GM23338 (cell line): ENCODE results near the gene DDX31. TPM values are rescaled to one million over a fixed set of nuclear protein-coding genes. Genes with fewer than 3 reads are reported as not detected.

Source experiments
- ATAC-seq: fragments of 200-7000 bp; cut with Tn5 transposase; 3 replicates; pipeline ENCODE4 v1.9.1; 2020
- DNase-seq: peaks from one replicate; pipeline ENCODE4 v3.0.0-alpha.2; 2015; ENCODE audit warnings: low spot score
- H2AFZ ChIP-seq: fragments of 200-600 bp; sonication (generic); 2 replicates; pipeline ENCODE4 v1.8.0; 2016; ENCODE audit warnings: antibody characterized with exemption, mild to moderate bottlenecking, moderate library complexity
- H3F3A ChIP-seq: fragments of 200-600 bp; sonication (generic); replicated peaks from 2 replicates; pipeline ENCODE4 v1.8.0; 2017; ENCODE audit warnings: antibody characterized with exemption, mixed run types, low read depth
- H3K27ac ChIP-seq: fragments of 200-600 bp; sonication (generic); 2 replicates; pipeline ENCODE4 v1.6.1; 2016; ENCODE audit warnings: low read depth
- H3K27me3 ChIP-seq: fragments of 200-600 bp; sonication (generic); 2 replicates; pipeline ENCODE4 v1.8.0; 2016; ENCODE audit warnings: mild to moderate bottlenecking, mixed run types, moderate library complexity; ENCODE audit not compliant: insufficient read depth
- H3K36me3 ChIP-seq: fragments of 200-600 bp; sonication (generic); 2 replicates; pipeline ENCODE4 v1.8.0; 2016; ENCODE audit warnings: mild to moderate bottlenecking; ENCODE audit not compliant: insufficient read depth
- H3K4me1 ChIP-seq: fragments of 200-600 bp; sonication (generic); 2 replicates; pipeline ENCODE4 v1.8.0; 2016; ENCODE audit warnings: mild to moderate bottlenecking, moderate library complexity; ENCODE audit not compliant: insufficient read depth
- H3K4me2 ChIP-seq: fragments of 200-600 bp; sonication (generic); 2 replicates; pipeline ENCODE4 v1.7.1; 2017; ENCODE audit warnings: mixed run types
- H3K4me3 ChIP-seq: fragments of 200-600 bp; sonication (generic); 2 replicates; pipeline ENCODE4 v1.6.1; 2016; ENCODE audit warnings: mixed run types
- H3K79me2 ChIP-seq: fragments of 200-600 bp; sonication (generic); replicated peaks from 2 replicates; pipeline ENCODE4 v1.8.0; 2017; ENCODE audit warnings: mild to moderate bottlenecking; ENCODE audit not compliant: insufficient read depth
- H3K9me2 ChIP-seq: fragments of 200-600 bp; sonication (generic); 2 replicates; pipeline ENCODE4 v1.8.0; 2017; ENCODE audit not compliant: insufficient read depth
- H4K20me1 ChIP-seq: fragments of 200-600 bp; sonication (generic); replicated peaks from 2 replicates; pipeline ENCODE4 v1.8.0; 2017; ENCODE audit warnings: mild to moderate bottlenecking; ENCODE audit not compliant: insufficient read depth
- H3K27ac Mint-ChIP-seq: 2 replicates; pipeline ENCODE4 v1.8.0; 2020; ENCODE audit warnings: inconsistent platforms, mild to moderate bottlenecking, moderate library complexity, mixed read lengths
- H3K27me3 Mint-ChIP-seq: 3 replicates; pipeline ENCODE4 v1.8.0; 2022; ENCODE audit warnings: low read depth, mild to moderate bottlenecking, moderate library complexity, mixed read lengths, inconsistent platforms; ENCODE audit not compliant: insufficient read depth, poor library complexity
- H3K36me3 Mint-ChIP-seq: 3 replicates; pipeline ENCODE4 v1.8.0; 2021; ENCODE audit warnings: low read depth, mild to moderate bottlenecking, inconsistent platforms, moderate library complexity, mixed read lengths
- H3K4me1 Mint-ChIP-seq: 3 replicates; pipeline ENCODE4 v1.8.0; 2020; ENCODE audit warnings: mild to moderate bottlenecking, inconsistent platforms, mixed read lengths
- H3K4me3 Mint-ChIP-seq: 3 replicates; pipeline ENCODE4 v1.8.0; 2021; ENCODE audit warnings: moderate library complexity, mild to moderate bottlenecking, inconsistent platforms, mixed read lengths
- H3K9me3 Mint-ChIP-seq: 3 replicates; pipeline ENCODE4 v1.8.0; 2020; ENCODE audit warnings: moderate library complexity, mild to moderate bottlenecking, inconsistent platforms, mixed read lengths
- CTCF ChIP-seq, 2 experiments: fragments of 200-600 bp in 1 of 2; sonication (generic) in 1 of 2; conservative IDR thresholded peaks; 2 replicates each; pipeline versions ENCODE4 v1.5.1 to v1.6.1; 2016 to 2017; ENCODE audit warnings: antibody characterized with exemption in 2 of 2, low read depth in 2 of 2, mild to moderate bottlenecking in 2 of 2, moderate library complexity in 1 of 2
- EZH2phosphoT487 ChIP-seq: fragments of 200-600 bp; sonication (generic); IDR thresholded peaks from one replicate; pipeline ENCODE4 v1.8.1; 2018; ENCODE audit warnings: antibody characterized with exemption; ENCODE audit not compliant: unreplicated experiment
- JUNB ChIP-seq: IDR thresholded peaks from one replicate; pipeline ENCODE4 v1.6.1; 2016; ENCODE audit warnings: antibody characterized with exemption; ENCODE audit not compliant: unreplicated experiment
- ZNF114 ChIP-seq: fragments of 250-450 bp; sonication (Bioruptor Pico); IDR thresholded peaks from 2 replicates; pipeline ENCODE4 v1.5.0; 2020; ENCODE audit warnings: mild to moderate bottlenecking, moderate library complexity
- ZNF331 ChIP-seq: fragments of 250-450 bp; sonication (Bioruptor Pico); IDR thresholded peaks from 2 replicates; pipeline ENCODE4 v1.5.0; 2020; ENCODE audit warnings: low read depth, mild to moderate bottlenecking, moderate library complexity
- polyA plus RNA-seq: library from polyadenylated mRNA; unstranded; fragments of >200 nt; fragmentation: Nextera tagmentation; extraction: Ambion mirVana; gene quantifications from 2 replicates; pipeline ENCODE4 v1.2.1, GENCODE V29; 2016
- total RNA-seq: library from RNA; depleted of rRNA; stranded (reverse); fragments of >200 nt; shearing (Covaris generic); gene quantifications from 2 replicates; pipeline ENCODE4 v1.2.3, GENCODE V29; 2014
- TF ChIP-seq, protein P1 (sequence below): IDR thresholded peaks from 2 replicates; pipeline ENCODE4 v1.6.1; 2016; ENCODE audit warnings: antibody characterized with exemption

Gene DDX31
- total and polyA plus RNA-seq, 2 experiments from 2014 or later: 14.8 to 23.5 TPM

DNA sequence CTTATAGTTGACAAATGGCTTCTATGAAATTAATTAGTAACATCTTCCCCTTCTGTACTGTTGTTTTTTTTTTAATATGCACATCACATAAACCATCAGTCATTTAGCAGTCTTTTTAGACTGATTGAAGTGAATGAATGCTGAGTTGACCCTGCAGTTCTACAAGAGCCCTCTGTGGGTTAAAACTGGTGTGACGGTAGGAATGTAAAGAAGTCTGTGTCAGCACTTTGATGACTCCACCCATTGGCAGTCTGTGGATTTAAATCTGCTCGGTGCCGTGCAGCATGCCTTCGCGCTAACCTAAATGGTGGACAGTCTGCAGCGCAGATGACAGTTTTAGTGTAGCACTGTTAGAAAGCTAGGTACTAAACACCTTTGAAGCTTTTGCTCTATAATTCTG, 3.6 kb upstream of the DDX31 start:
- no peak overlapping the region for H2AFZ ChIP-seq
- Mint-ChIP-seq H3K9me3 (peaks cover 6% of the 10 kb centered on the region; the same call in 1 of the 3 replicates), H3K27me3 (peaks cover 13% of the 10 kb centered on the region), H3K27ac (no peak overlapping the region), H3K4me3 (peak overlapping the region; percentile 43; the same call in 2 of the 3 replicates), H3K36me3 (peaks cover 21% of the 10 kb centered on the region), H3K4me1 (peaks cover 26% of the 10 kb centered on the region)
- ATAC-seq (no peak; the same call in 2 of the 3 replicates), DNase-seq (peak; percentile 63)
- H3K79me2 ChIP-seq: peaks cover 83% of the 10 kb centered on the region
- 0 out of 2 replicates have a peak overlapping the region, but pooled peaks have one; percentile 59 for H3K4me3 ChIP-seq
- peaks cover 7% of the 10 kb centered on the region for H3F3A ChIP-seq
- H3K36me3 ChIP-seq: no peaks in the 10 kb centered on the region; the same call in 1 of the 2 replicates
- peaks cover 27% of the 10 kb centered on the region for H3K4me1 ChIP-seq
- 0 out of 4 replicates have a peak, but pooled peaks of 1 of the 2 experiments have one; percentile 14 for TF ChIP-seq CTCF (conservative IDR thresholded peaks at IDR 0.05; ENCODE audit: low read depth in 2 of 2)
- no peak for TF ChIP-seq EZH2phosphoT487
- H3K4me2 ChIP-seq: no peak overlapping the region
- peaks cover 68% of the 10 kb centered on the region for H4K20me1 ChIP-seq
- H3K9me2 ChIP-seq: no peaks in the 10 kb centered on the region
- no peaks in the 10 kb centered on the region for H3K27me3 ChIP-seq
- H3K27ac ChIP-seq: no peak overlapping the region

- Histone ChIP-seq H3F3A (peaks cover 7% of the 10 kb centered on the region), H3K9me2 (no peaks in the 10 kb centered on the region), H3K4me3 (peak overlapping the region; percentile 59), H3K27me3 (no peaks in the 10 kb centered on the region), H3K4me1 (peaks cover 37% of the 10 kb centered on the region), H3K36me3 (no peaks in the 10 kb centered on the region), H4K20me1 (peaks cover 63% of the 10 kb centered on the region), H3K27ac (no peak overlapping the region), H3K79me2 (peaks cover 83% of the 10 kb centered on the region), H3K4me2 (peak overlapping the region; percentile 80; the same call in 1 of the 2 replicates), H2AFZ (no peak overlapping the region)
- peaks cover 20% of the 10 kb centered on the region for H3K27me3 Mint-ChIP-seq
- DNase-seq (no peak), ATAC-seq (no peak)
- H3K4me3 Mint-ChIP-seq: peak overlapping the region; percentile 93
- peaks cover 36% of the 10 kb centered on the region for H3K4me1 Mint-ChIP-seq
- no peak overlapping the region for H3K27ac Mint-ChIP-seq
- peaks cover 6% of the 10 kb centered on the region; the same call in 1 of the 3 replicates for H3K9me3 Mint-ChIP-seq
- TF ChIP-seq, protein P1, sequence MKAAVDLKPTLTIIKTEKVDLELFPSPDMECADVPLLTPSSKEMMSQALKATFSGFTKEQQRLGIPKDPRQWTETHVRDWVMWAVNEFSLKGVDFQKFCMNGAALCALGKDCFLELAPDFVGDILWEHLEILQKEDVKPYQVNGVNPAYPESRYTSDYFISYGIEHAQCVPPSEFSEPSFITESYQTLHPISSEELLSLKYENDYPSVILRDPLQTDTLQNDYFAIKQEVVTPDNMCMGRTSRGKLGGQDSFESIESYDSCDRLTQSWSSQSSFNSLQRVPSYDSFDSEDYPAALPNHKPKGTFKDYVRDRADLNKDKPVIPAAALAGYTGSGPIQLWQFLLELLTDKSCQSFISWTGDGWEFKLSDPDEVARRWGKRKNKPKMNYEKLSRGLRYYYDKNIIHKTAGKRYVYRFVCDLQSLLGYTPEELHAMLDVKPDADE: no peak
- TF ChIP-seq JUNB: no peak
- TF ChIP-seq CTCF (conservative IDR thresholded peaks at IDR 0.05; ENCODE audit: low read depth in 2 of 2): 0 out of 4 replicates have a peak, but pooled peaks of 1 of the 2 experiments have one; percentile 10
- TF ChIP-seq ZNF114 (CRISPR knock-in tag): no peak
- TF ChIP-seq ZNF331: no peak
- peaks cover 24% of the 10 kb centered on the region for H3K36me3 Mint-ChIP-seq
These were observed 2.6 kb upstream of the DDX31 start for GRCh38 chr9:132672413-132672690.
